ENCODE measurements around the gene DIP2A.

The DIP2A gene

GRCh38 chr21:46420241-46421190 lies 38.2 kb upstream of the DIP2A start:
- no peak for TF ChIP-seq CTCF (IDR thresholded peaks at IDR 0.05; ENCODE audit: low read depth, low read length)
- DNase-seq: no peak
- peaks cover 55% of the 10 kb centered on the region for H3K36me3 ChIP-seq

DNA sequence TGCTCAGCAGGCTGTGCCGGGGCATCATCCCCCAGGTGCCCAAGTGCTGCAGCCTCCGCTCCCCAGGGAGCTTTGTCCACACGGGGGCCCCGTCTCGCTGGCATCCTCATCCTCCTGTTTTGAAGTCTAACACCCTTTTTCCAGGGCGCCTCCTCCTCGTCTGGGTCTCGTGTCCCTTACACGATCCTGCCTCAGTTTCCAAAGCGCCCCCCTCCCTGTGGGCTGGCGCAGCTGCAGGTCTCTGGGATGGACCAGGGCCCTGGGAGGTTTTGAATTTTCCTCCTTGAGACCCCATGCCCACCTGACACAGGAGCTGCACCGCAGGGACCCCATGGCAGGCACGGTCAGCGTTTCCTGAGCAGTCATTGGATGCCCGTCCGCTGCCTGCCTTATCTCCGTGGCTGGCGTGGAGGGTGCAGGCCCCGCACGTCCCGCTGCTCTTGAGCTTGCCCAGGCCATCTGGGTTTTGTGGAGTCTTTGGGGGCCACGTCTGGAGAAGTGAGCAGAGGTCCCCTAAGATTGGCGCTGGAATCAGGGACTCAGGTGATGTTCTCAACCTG lies 37.4 kb upstream of the DIP2A start:
- H3K9me3 ChIP-seq: no peaks in the 10 kb centered on the region
- no peaks in the 10 kb centered on the region for H3K27me3 ChIP-seq
- no peak for DNase-seq
- no peak for TF ChIP-seq CTCF (IDR thresholded peaks at IDR 0.05; ENCODE audit: low read depth, low read length)
- H3K4me3 ChIP-seq (ENCODE audit: low read depth, low read length): no peak overlapping the region
- no peaks in the 10 kb centered on the region for H3K4me1 ChIP-seq
- peaks cover 47% of the 10 kb centered on the region for H3K36me3 ChIP-seq

More at GRCh38 chr21:46420241-46421190, 38.2 kb upstream of the DIP2A start:
- no peaks in the 10 kb centered on the region for H3K4me1 ChIP-seq
- no peaks in the 10 kb centered on the region for H3K9me3 ChIP-seq
- H3K27me3 ChIP-seq: no peaks in the 10 kb centered on the region
- no peak overlapping the region for H3K4me3 ChIP-seq (ENCODE audit: low read depth, low read length)

DNA sequence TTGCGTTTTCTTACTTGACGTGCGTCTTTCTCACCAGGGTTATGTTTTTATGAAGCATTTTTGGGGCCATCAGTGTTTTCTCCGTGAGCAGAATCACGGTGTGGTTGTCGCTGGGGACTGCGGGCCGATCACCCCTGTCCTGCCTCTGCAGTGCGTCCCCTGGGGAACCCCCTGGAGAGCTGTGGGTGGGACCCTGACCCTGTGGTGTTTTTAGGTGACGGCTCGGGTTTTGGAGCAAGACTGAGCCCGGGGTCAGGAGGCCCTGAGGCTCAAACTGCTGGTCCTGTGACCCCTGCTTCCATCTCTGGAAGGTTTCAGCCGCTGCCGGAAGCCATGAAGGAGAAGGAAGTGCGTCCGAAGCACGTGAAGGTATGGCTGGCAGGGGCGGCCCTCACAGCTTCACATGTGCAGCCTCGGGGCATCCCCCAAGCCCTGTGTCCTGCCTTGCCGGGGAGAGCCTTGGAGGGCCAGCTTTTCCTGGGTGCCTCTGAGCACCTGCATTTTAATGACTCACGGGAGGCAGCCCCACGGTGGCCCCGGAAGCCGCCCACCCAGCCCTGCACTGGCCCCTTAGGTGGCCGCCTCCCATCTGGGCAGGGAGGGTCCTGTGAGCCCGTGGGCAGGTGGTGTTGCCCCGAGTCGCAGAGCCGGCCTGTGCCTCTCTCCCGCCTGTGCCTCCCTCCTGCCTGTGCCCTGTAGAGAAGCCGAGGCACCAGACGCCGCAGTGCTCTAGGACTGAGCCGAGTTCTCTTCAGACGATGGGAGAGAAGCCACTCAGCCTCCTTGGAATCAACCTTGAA lies 36.7 kb upstream of the DIP2A start:
- Histone ChIP-seq H3K9me3 (no peaks in the 10 kb centered on the region), H3K36me3 (peaks cover 42% of the 10 kb centered on the region), H3K27me3 (no peaks in the 10 kb centered on the region), H3K4me1 (no peaks in the 10 kb centered on the region), H3K4me3 (ENCODE audit: low read depth, low read length) (no peak overlapping the region)
- DNase-seq: no peak
- TF ChIP-seq CTCF (IDR thresholded peaks at IDR 0.05; ENCODE audit: low read depth, low read length): no peak

DNA sequence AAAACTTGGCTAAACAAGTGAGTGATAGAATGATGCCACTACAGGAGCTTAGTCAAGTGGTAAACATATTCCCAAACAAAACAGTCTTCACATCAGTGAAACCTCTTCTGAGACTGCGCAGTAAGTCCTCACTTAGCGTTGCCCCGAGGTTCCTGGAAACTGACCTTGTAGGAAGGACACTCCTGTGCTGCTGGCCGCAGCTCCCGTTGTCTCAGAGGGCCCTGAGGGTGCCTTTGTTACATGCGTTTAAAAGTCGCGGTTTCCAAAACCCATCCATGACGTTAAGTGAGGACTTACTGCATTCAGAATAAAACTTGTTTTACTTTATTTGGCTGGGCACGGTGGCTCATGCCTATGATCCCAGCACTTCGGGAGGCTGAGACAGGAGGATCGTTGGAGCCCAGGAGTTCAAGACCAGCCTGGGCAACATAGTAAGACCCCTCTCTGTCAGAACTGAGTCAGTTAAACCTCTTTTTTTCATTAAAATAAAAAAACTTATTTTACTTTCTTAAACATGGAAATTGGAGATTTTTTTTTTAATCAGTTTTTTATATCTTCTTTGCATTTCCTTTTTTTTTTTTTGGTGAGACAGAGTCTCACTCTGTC lies 36.0 kb upstream of the DIP2A start:
- no peak for DNase-seq
- H3K9me3 ChIP-seq: no peaks in the 10 kb centered on the region
- H3K27me3 ChIP-seq: no peaks in the 10 kb centered on the region
- no peaks in the 10 kb centered on the region for H3K4me1 ChIP-seq
- peaks cover 43% of the 10 kb centered on the region for H3K36me3 ChIP-seq
- no peak overlapping the region for H3K4me3 ChIP-seq (ENCODE audit: low read depth, low read length)
- TF ChIP-seq CTCF (IDR thresholded peaks at IDR 0.05; ENCODE audit: low read depth, low read length): no peak

- Histone ChIP-seq H3K9me3 (no peaks in the 10 kb centered on the region), H3K4me1 (no peaks in the 10 kb centered on the region), H3K27me3 (no peaks in the 10 kb centered on the region), H3K36me3 (peaks cover 45% of the 10 kb centered on the region), H3K4me3 (ENCODE audit: low read depth, low read length) (no peak overlapping the region)
- DNase-seq: no peak
- TF ChIP-seq CTCF (IDR thresholded peaks at IDR 0.05; ENCODE audit: low read depth, low read length): no peak
Observed at GRCh38 chr21:46423546-46424038, 35.1 kb upstream of the DIP2A start.

Data from BE2C (cell line).